Measurements from ENCODE around the gene F10.

F10 gene

GRCh38 chr13:113082198-113083021, 40.2 kb upstream of the F10 start:
- Histone ChIP-seq H3K4me1 (ENCODE audit: insufficient read depth, low read length) (no peaks in the 10 kb centered on the region), H3K4me3 (ENCODE audit: low read length) (no peak overlapping the region), H3K27me3 (ENCODE audit: insufficient read depth, low read length) (no peaks in the 10 kb centered on the region), H3K9me3 (ENCODE audit: low read length) (no peaks in the 10 kb centered on the region), H3K36me3 (ENCODE audit: insufficient read depth, low read length) (no peaks in the 10 kb centered on the region), H2AFZ (ENCODE audit: low read depth, low read length) (no peak overlapping the region)

- Histone ChIP-seq H2AFZ (ENCODE audit: low read depth, low read length) (no peak overlapping the region), H3K36me3 (ENCODE audit: insufficient read depth, low read length) (no peaks in the 10 kb centered on the region), H3K27me3 (ENCODE audit: insufficient read depth, low read length) (no peaks in the 10 kb centered on the region), H3K4me3 (ENCODE audit: low read length) (no peak overlapping the region), H3K4me1 (ENCODE audit: insufficient read depth, low read length) (no peaks in the 10 kb centered on the region), H3K9me3 (ENCODE audit: low read length) (no peaks in the 10 kb centered on the region)
Observed at GRCh38 chr13:113083022-113083373, 39.6 kb upstream of the F10 start.

- Histone ChIP-seq H3K36me3 (ENCODE audit: insufficient read depth, low read length) (no peaks in the 10 kb centered on the region), H3K9me3 (ENCODE audit: low read length) (no peaks in the 10 kb centered on the region), H3K27me3 (ENCODE audit: insufficient read depth, low read length) (no peaks in the 10 kb centered on the region), H2AFZ (ENCODE audit: low read depth, low read length) (no peak overlapping the region), H3K4me1 (ENCODE audit: insufficient read depth, low read length) (no peaks in the 10 kb centered on the region), H3K4me3 (ENCODE audit: low read length) (no peak overlapping the region)
Observed at GRCh38 chr13:113083402-113084061, 39.1 kb upstream of the F10 start.

GRCh38 chr13:113084094-113084942, 38.3 kb upstream of the F10 start:
- Histone ChIP-seq H3K4me3 (ENCODE audit: low read length) (no peak overlapping the region), H3K9me3 (ENCODE audit: low read length) (no peaks in the 10 kb centered on the region), H2AFZ (ENCODE audit: low read depth, low read length) (no peak overlapping the region), H3K4me1 (ENCODE audit: insufficient read depth, low read length) (no peaks in the 10 kb centered on the region), H3K27me3 (ENCODE audit: insufficient read depth, low read length) (no peaks in the 10 kb centered on the region), H3K36me3 (ENCODE audit: insufficient read depth, low read length) (no peaks in the 10 kb centered on the region)

DNA sequence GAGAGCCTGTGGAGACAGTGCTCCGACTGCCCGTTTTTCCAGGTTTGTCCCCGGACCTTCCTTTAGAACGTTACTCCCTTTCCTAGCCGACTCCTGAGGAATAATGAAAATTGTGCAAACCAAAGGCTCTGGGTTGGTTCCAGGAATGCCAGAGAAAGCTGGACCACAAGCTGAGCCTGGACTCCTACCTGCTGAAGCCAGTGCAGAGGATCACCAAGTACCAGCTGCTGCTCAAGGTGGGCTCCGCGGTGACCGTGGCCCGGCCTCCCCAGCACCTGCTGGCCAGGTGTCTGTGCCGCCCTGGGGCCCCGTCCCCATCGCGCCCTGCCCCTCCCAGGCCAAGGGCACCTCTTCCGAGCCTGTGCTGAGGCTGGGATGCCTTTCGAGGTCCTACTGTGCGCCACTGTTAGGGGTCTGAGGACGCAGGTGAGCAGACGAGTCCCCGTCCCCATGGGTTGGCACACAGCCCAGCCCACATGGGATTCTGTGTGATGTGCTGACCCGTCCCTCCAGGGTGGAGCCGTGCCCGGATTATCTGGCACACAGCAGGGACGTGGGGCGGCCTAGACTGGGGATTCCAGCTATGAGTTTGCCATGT, 37.6 kb upstream of the F10 start:
- H3K27me3 ChIP-seq (ENCODE audit: insufficient read depth, low read length): no peaks in the 10 kb centered on the region
- H3K4me1 ChIP-seq (ENCODE audit: insufficient read depth, low read length): no peaks in the 10 kb centered on the region
- H3K4me3 ChIP-seq (ENCODE audit: low read length): no peak overlapping the region
- H3K9me3 ChIP-seq (ENCODE audit: low read length): no peaks in the 10 kb centered on the region
- H3K36me3 ChIP-seq (ENCODE audit: insufficient read depth, low read length): no peaks in the 10 kb centered on the region
- no peak overlapping the region for H2AFZ ChIP-seq (ENCODE audit: low read depth, low read length)

DNA sequence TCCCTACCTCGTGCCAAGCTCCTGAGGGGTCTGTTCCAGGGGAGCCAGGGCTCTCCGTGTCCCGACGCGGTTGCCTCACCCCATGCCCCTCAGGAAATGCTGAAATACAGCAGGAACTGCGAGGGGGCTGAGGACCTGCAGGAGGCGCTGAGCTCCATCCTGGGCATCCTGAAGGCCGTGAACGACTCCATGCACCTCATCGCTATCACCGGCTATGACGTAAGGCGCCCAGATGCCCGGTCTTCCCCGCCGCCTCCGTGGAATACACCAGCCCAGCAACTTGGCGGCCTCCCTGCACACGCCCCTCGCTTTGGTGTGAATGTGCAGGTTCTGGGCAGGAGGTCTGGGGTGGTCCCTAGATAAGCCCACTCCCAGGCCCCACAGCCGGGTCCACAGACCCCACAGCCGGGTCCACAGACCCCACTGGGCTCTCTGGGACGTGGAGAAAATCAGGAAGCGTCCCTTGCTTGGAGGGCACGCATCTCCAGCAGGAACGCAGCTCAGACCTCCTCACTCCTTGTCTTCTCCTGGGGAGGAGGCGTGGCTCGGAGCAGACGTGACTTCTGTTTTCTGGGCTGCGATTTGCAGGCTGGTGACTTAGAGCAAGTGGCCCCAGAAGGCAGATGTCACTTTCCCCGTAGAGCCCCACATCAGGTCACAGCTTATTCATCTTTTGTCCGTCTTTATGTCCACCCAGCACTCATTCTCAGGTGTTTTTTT, 36.4 kb upstream of the F10 start:
- Histone ChIP-seq H3K4me3 (ENCODE audit: low read length) (no peak overlapping the region), H2AFZ (ENCODE audit: low read depth, low read length) (no peak overlapping the region), H3K27me3 (ENCODE audit: insufficient read depth, low read length) (no peaks in the 10 kb centered on the region), H3K36me3 (ENCODE audit: insufficient read depth, low read length) (no peaks in the 10 kb centered on the region), H3K9me3 (ENCODE audit: low read length) (no peaks in the 10 kb centered on the region), H3K4me1 (ENCODE audit: insufficient read depth, low read length) (no peaks in the 10 kb centered on the region)

- Histone ChIP-seq H3K9me3 (ENCODE audit: low read length) (no peaks in the 10 kb centered on the region), H3K4me1 (ENCODE audit: insufficient read depth, low read length) (no peaks in the 10 kb centered on the region), H3K4me3 (ENCODE audit: low read length) (no peak overlapping the region), H2AFZ (ENCODE audit: low read depth, low read length) (no peak overlapping the region), H3K36me3 (ENCODE audit: insufficient read depth, low read length) (no peaks in the 10 kb centered on the region), H3K27me3 (ENCODE audit: insufficient read depth, low read length) (no peaks in the 10 kb centered on the region)
Observed at GRCh38 chr13:113086991-113087922, 35.3 kb upstream of the F10 start.

GRCh38 chr13:113087923-113088690, 34.5 kb upstream of the F10 start:
- Histone ChIP-seq H2AFZ (ENCODE audit: low read depth, low read length) (no peak overlapping the region), H3K27me3 (ENCODE audit: insufficient read depth, low read length) (no peaks in the 10 kb centered on the region), H3K4me3 (ENCODE audit: low read length) (no peak overlapping the region), H3K36me3 (ENCODE audit: insufficient read depth, low read length) (no peaks in the 10 kb centered on the region), H3K9me3 (ENCODE audit: low read length) (no peaks in the 10 kb centered on the region), H3K4me1 (ENCODE audit: insufficient read depth, low read length) (no peaks in the 10 kb centered on the region)

- no peaks in the 10 kb centered on the region for H3K27me3 ChIP-seq (ENCODE audit: insufficient read depth, low read length)
- H3K36me3 ChIP-seq (ENCODE audit: insufficient read depth, low read length): no peaks in the 10 kb centered on the region
- no peaks in the 10 kb centered on the region for H3K4me1 ChIP-seq (ENCODE audit: insufficient read depth, low read length)
- H2AFZ ChIP-seq (ENCODE audit: low read depth, low read length): no peak overlapping the region
- H3K9me3 ChIP-seq (ENCODE audit: low read length): no peaks in the 10 kb centered on the region
- H3K4me3 ChIP-seq (ENCODE audit: low read length): no peak overlapping the region
Observed at GRCh38 chr13:113088691-113089020, 33.9 kb upstream of the F10 start.

DNA sequence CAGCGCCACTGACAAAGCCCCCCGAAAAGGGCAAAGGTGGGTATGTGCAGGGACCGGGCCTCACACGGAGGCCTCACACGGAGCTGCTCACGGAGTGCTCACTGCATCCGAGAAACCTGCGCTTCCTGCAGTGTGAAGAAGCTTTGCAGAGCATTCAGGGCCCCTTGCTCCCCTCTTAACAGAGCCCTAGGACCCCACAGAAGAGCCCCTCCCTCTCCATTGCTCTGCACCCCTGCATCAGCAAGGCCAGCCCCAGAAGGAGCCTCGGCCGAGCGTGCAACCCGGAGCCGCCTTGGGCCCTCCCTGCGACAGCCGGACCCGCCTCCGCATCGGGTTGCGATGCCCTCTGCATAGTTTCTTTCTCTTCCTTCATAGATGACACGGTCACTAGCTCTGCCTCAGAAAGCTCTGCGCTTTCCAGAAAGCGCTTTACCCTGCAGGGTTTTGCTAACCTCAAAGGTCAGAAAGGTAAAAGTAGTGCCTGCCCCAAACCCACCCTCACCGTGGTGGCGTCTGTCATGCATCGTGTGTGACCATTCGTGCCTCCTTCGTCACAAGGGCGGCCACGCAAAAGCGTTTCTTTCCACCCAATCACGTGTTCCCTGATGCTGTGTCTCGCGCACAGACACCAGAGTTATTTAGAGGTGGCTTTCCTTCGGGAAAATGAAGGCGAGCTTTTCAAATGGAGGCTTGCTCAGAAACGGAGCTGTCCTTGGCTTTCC, 32.7 kb upstream of the F10 start:
- Histone ChIP-seq H3K4me1 (ENCODE audit: insufficient read depth, low read length) (no peaks in the 10 kb centered on the region), H2AFZ (ENCODE audit: low read depth, low read length) (no peak overlapping the region), H3K27me3 (ENCODE audit: insufficient read depth, low read length) (no peaks in the 10 kb centered on the region), H3K9me3 (ENCODE audit: low read length) (no peaks in the 10 kb centered on the region), H3K4me3 (ENCODE audit: low read length) (no peak overlapping the region), H3K36me3 (ENCODE audit: insufficient read depth, low read length) (no peaks in the 10 kb centered on the region)

- H3K9me3 ChIP-seq (ENCODE audit: low read length): no peaks in the 10 kb centered on the region
- no peak overlapping the region for H3K4me3 ChIP-seq (ENCODE audit: low read length)
- H3K27me3 ChIP-seq (ENCODE audit: insufficient read depth, low read length): no peaks in the 10 kb centered on the region
- H3K36me3 ChIP-seq (ENCODE audit: insufficient read depth, low read length): no peaks in the 10 kb centered on the region
- H2AFZ ChIP-seq (ENCODE audit: low read depth, low read length): no peak overlapping the region
- no peaks in the 10 kb centered on the region for H3K4me1 ChIP-seq (ENCODE audit: insufficient read depth, low read length)
Observed at GRCh38 chr13:113090415-113090770, 32.2 kb upstream of the F10 start.
